ENCODE measurements around the gene COL24A1. TPM values are rescaled to one million over a fixed set of nuclear protein-coding genes. Genes with fewer than 3 reads are reported as not detected.
"Not testable (repeated sequence)": the region's sequence is repeated elsewhere in the genome, so short reads cannot be mapped to it uniquely, and the experiment has no call there.

Gene COL24A1
- polyA plus RNA-seq, 1 donor (not counting 4 experiments of a cell fraction or from before 2014, with no cell fraction given) = not detected

GRCh38 chr1:85718678-85719340 is 437.8 kb downstream of the COL24A1 start:
- DNase-seq (ENCODE audit: low read depth, low spot score) (no peak), FAIRE-seq (no peak)
- Histone ChIP-seq H3K4me1 (ENCODE audit: control insufficient read depth, extremely low read depth, insufficient read depth, low read length) (no peaks in the 10 kb centered on the region), H3K27me3 (ENCODE audit: control insufficient read depth, extremely low read depth, insufficient read depth, low read length) (no peaks in the 10 kb centered on the region), H3K9me3 (ENCODE audit: control insufficient read depth, low read depth, low read length) (no peaks in the 10 kb centered on the region), H4K20me1 (ENCODE audit: control insufficient read depth, extremely low read depth, insufficient read depth, low read length) (no peaks in the 10 kb centered on the region), H3K36me3 (ENCODE audit: control insufficient read depth in 2 of 2, extremely low read depth in 1 of 2, insufficient read depth in 2 of 2, low read length in 2 of 2) (no peaks in the 10 kb centered on the region), H3K4me3 (ENCODE audit: control insufficient read depth in 2 of 3, extremely low read depth in 1 of 3, insufficient read depth in 2 of 3, low read depth in 1 of 3, low read length in 3 of 3) (no peak overlapping the region), H3K4me2 (ENCODE audit: control insufficient read depth, extremely low read depth, insufficient read depth, low read depth, low read length) (no peak overlapping the region), H2AFZ (ENCODE audit: control insufficient read depth, low read length) (no peak overlapping the region), H3K27ac (ENCODE audit: control insufficient read depth, insufficient read depth, low read length) (no peak overlapping the region), H3K79me2 (ENCODE audit: control insufficient read depth, insufficient read depth, low read length) (no peaks in the 10 kb centered on the region), H3K9ac (ENCODE audit: control insufficient read depth, extremely low read depth, insufficient read depth, low read length) (no peak overlapping the region), H3K9me1 (ENCODE audit: control insufficient read depth, extremely low read depth, insufficient read depth, low read length) (no peaks in the 10 kb centered on the region)
- no peak for TF ChIP-seq CTCF (optimal IDR thresholded peaks at IDR 0.05 in 1 of 3, IDR thresholded peaks at IDR 0.05 in 1 of 3, conservative IDR thresholded peaks at IDR 0.05 in 1 of 3; ENCODE audit: extremely low read depth in 1 of 3, insufficient read depth in 2 of 3, low read length in 3 of 3)
- TF ChIP-seq EZH2 (IDR thresholded peaks at IDR 0.05; ENCODE audit: low read length) = no peak
- dilution Hi-C loops (cut with MboI; ENCODE audit: extremely low pct_ligation_motif_present, low sequenced_read_pairs) = no loop called here

GRCh38 chr1:85714418-85715114 is 442.0 kb downstream of the COL24A1 start:
- H3K27me3 ChIP-seq (ENCODE audit: control insufficient read depth, extremely low read depth, insufficient read depth, low read length); H3K36me3 ChIP-seq (ENCODE audit: control insufficient read depth in 2 of 2, extremely low read depth in 1 of 2, insufficient read depth in 2 of 2, low read length in 2 of 2); H3K4me3 ChIP-seq (ENCODE audit: control insufficient read depth in 2 of 3, extremely low read depth in 1 of 3, insufficient read depth in 2 of 3, low read depth in 1 of 3, low read length in 3 of 3); H3K79me2 ChIP-seq (ENCODE audit: control insufficient read depth, insufficient read depth, low read length); H3K27ac ChIP-seq (ENCODE audit: control insufficient read depth, insufficient read depth, low read length); H3K9ac ChIP-seq (ENCODE audit: control insufficient read depth, extremely low read depth, insufficient read depth, low read length); H3K4me2 ChIP-seq (ENCODE audit: control insufficient read depth, extremely low read depth, insufficient read depth, low read depth, low read length); H3K4me1 ChIP-seq (ENCODE audit: control insufficient read depth, extremely low read depth, insufficient read depth, low read length); dilution Hi-C loops (cut with MboI; ENCODE audit: extremely low pct_ligation_motif_present, low sequenced_read_pairs); H4K20me1 ChIP-seq (ENCODE audit: control insufficient read depth, extremely low read depth, insufficient read depth, low read length); DNase-seq (ENCODE audit: low read depth, low spot score); H3K9me1 ChIP-seq (ENCODE audit: control insufficient read depth, extremely low read depth, insufficient read depth, low read length); FAIRE-seq; H3K9me3 ChIP-seq (ENCODE audit: control insufficient read depth, low read depth, low read length); H2AFZ ChIP-seq (ENCODE audit: control insufficient read depth, low read length): not testable (repeated sequence)

Data from keratinocyte (primary cell).